H1 (cell line): ENCODE measurements around the gene MTMR1. TPM values are rescaled to one million over a fixed set of nuclear protein-coding genes. Genes with fewer than 3 reads are reported as not detected.

Experiments
- CTCF ChIA-PET: fragments of 300-600 bp; sonication (Branson Sonifier 250); formaldehyde crosslinking; loops from one replicate; lab custom pipeline; 2021; ENCODE audit not compliant: partially characterized antibody; lab: Charles Lee
- POLR2A ChIA-PET: fragments of 300-600 bp; sonication (Branson Sonifier 250); formaldehyde crosslinking; loops from one replicate; lab custom pipeline; 2021; ENCODE audit warnings: inconsistent platforms; ENCODE audit not compliant: partially characterized antibody; lab: Charles Lee
- DNase-seq, 2 experiments: peaks; one replicate each; pipeline versions ENCODE4 v3.0.0 to v3.0.0-alpha.2; 2010 to 2022; ENCODE audit warnings: low spot score in 2 of 2, low read depth in 1 of 2, mixed read lengths in 1 of 2
- FAIRE-seq: peaks from 2 replicates; lab custom pipeline; 2011; peaks lifted over from hg19 to GRCh38; lab: Jason Lieb, UNC
- H2AFZ ChIP-seq: 2 replicates; pipeline ENCODE4 v1.8.1; 2012; ENCODE audit warnings: low read length, inconsistent platforms
- H2AK5ac ChIP-seq: 2 replicates; pipeline ENCODE4 v1.6.1; 2013; ENCODE audit warnings: low read depth, low read length
- H2BK120ac ChIP-seq: replicated peaks from 2 replicates; pipeline ENCODE3; 2013; ENCODE audit warnings: low read depth, low read length, inconsistent platforms
- H2BK12ac ChIP-seq: 2 replicates; pipeline ENCODE4 v1.6.1; 2013; ENCODE audit warnings: low read depth, low read length
- H2BK15ac ChIP-seq: 2 replicates; pipeline ENCODE4 v1.6.1; 2013; ENCODE audit warnings: low read length
- H2BK20ac ChIP-seq: 2 replicates; pipeline ENCODE4 v1.6.1; 2013; ENCODE audit warnings: low read length
- H2BK5ac ChIP-seq: 2 replicates; pipeline ENCODE4 v1.6.1; 2013; ENCODE audit warnings: low read depth, low read length
- H3K14ac ChIP-seq: 2 replicates; pipeline ENCODE4 v1.6.1; 2013; ENCODE audit warnings: inconsistent platforms; ENCODE audit not compliant: insufficient read length
- H3K18ac ChIP-seq: 2 replicates; pipeline ENCODE4 v1.6.1; 2013; ENCODE audit warnings: low read length; ENCODE audit errors: extremely low read depth
- H3K23ac ChIP-seq: 2 replicates; pipeline ENCODE4 v1.6.1; 2013; ENCODE audit warnings: inconsistent platforms; ENCODE audit not compliant: insufficient read length
- H3K23me2 ChIP-seq: 2 replicates; pipeline ENCODE4 v1.6.1; 2013; ENCODE audit warnings: low read depth, low read length
- H3K27ac ChIP-seq: 2 replicates; pipeline ENCODE4 v1.6.1; 2011; ENCODE audit warnings: low read depth, low read length, inconsistent platforms
- H3K27me3 ChIP-seq, 4 experiments: replicated peaks in 1 of 4; 1 replicate in 1 of 4; 2 replicates in 3 of 4; pipeline versions ENCODE4 v1.6.1 to v1.8.1; 2011 to 2013; ENCODE audit warnings: low read length in 3 of 4, mild to moderate bottlenecking in 3 of 4, inconsistent platforms in 2 of 4, mixed read lengths in 2 of 4, moderate library complexity in 1 of 4; ENCODE audit not compliant: control insufficient read depth in 3 of 4, insufficient read depth in 3 of 4; ENCODE audit errors: extremely low read depth in 1 of 4
- H3K36me3 ChIP-seq, 4 experiments: 2 replicates each; pipeline versions ENCODE4 v1.6.1 to v1.8.1; 2011 to 2013; ENCODE audit warnings: mild to moderate bottlenecking in 4 of 4, low read length in 3 of 4, moderate library complexity in 2 of 4, control low read depth in 1 of 4, inconsistent platforms in 1 of 4; ENCODE audit not compliant: insufficient read depth in 4 of 4, control insufficient read depth in 2 of 4
- H3K4ac ChIP-seq: replicated peaks from 2 replicates; pipeline ENCODE3; 2013; ENCODE audit warnings: low read length, low read depth, mixed read lengths, inconsistent platforms; ENCODE audit not compliant: insufficient read length
- H3K4me1 ChIP-seq, 4 experiments: replicated peaks in 1 of 4; 1 replicate in 1 of 4; 2 replicates in 3 of 4; pipeline versions ENCODE4 v1.6.1 to v1.8.1; 2011 to 2013; ENCODE audit warnings: low read length in 3 of 4, inconsistent platforms in 2 of 4, mixed read lengths in 1 of 4; ENCODE audit not compliant: insufficient read depth in 4 of 4, control insufficient read depth in 3 of 4
- H3K4me2 ChIP-seq, 2 experiments: 2 replicates each; pipeline versions ENCODE4 v1.6.1 to v1.8.1; 2011 to 2013; ENCODE audit warnings: low read depth in 2 of 2, low read length in 2 of 2, control low read depth in 1 of 2, inconsistent platforms in 1 of 2, mild to moderate bottlenecking in 1 of 2; ENCODE audit not compliant: insufficient read depth in 1 of 2
- H3K4me3 ChIP-seq, 4 experiments: fragments of 200-600, 300-600 bp in 1 of 4; sonication (generic), shearing (Covaris generic), sonication (Bioruptor Twin) in 1 of 4; 2 replicates each; pipeline versions ENCODE4 v1.5.1 to v1.8.1; 2011 to 2016; ENCODE audit warnings: low read length in 4 of 4, low read depth in 3 of 4, control low read depth in 2 of 4, inconsistent platforms in 2 of 4, mild to moderate bottlenecking in 2 of 4, mixed read lengths in 1 of 4, moderate library complexity in 1 of 4; ENCODE audit not compliant: insufficient read depth in 2 of 4; ENCODE audit errors: extremely low read depth in 1 of 4
- H3K56ac ChIP-seq: replicated peaks from 2 replicates; pipeline ENCODE3; 2013; ENCODE audit warnings: low read depth, mild to moderate bottlenecking, mixed read lengths, low read length, inconsistent platforms; ENCODE audit not compliant: insufficient read length
- H3K79me1 ChIP-seq: 2 replicates; pipeline ENCODE4 v1.6.1; 2013; ENCODE audit warnings: low read depth, low read length, control low read depth
- H3K79me2 ChIP-seq, 2 experiments: 2 replicates each; pipeline versions ENCODE4 v1.6.1 to v1.8.1; 2012 to 2013; ENCODE audit warnings: low read length in 2 of 2, mild to moderate bottlenecking in 2 of 2, inconsistent platforms in 1 of 2; ENCODE audit not compliant: insufficient read depth in 2 of 2, control insufficient read depth in 1 of 2
- H3K9ac ChIP-seq, 4 experiments: replicated peaks in 1 of 4; 1 replicate in 1 of 4; 2 replicates in 3 of 4; pipeline versions ENCODE4 v1.6.1 to v1.8.1; 2011 to 2013; ENCODE audit warnings: low read depth in 3 of 4, low read length in 3 of 4, control low read depth in 2 of 4, mild to moderate bottlenecking in 2 of 4, moderate library complexity in 2 of 4, inconsistent platforms in 1 of 4; ENCODE audit errors: extremely low read depth in 1 of 4
- H3K9me3 ChIP-seq, 2 experiments: 2 replicates each; pipeline versions ENCODE4 v1.6.1 to v1.8.1; 2012 to 2013; ENCODE audit warnings: mild to moderate bottlenecking in 2 of 2, moderate library complexity in 2 of 2, control low read depth in 1 of 2, inconsistent platforms in 1 of 2, low read depth in 1 of 2, low read length in 1 of 2, mixed read lengths in 1 of 2; ENCODE audit not compliant: insufficient read depth in 2 of 2
- H4K20me1 ChIP-seq, 2 experiments: replicated peaks in 1 of 2; 2 replicates each; pipeline versions ENCODE3 to v1.8.1; 2011 to 2013; ENCODE audit warnings: inconsistent platforms in 2 of 2, low read length in 2 of 2, mild to moderate bottlenecking in 1 of 2; ENCODE audit not compliant: insufficient read depth in 2 of 2, control insufficient read depth in 1 of 2
- H4K5ac ChIP-seq: 2 replicates; pipeline ENCODE4 v1.6.1; 2013; ENCODE audit warnings: low read length, low read depth, mixed read lengths, inconsistent platforms; ENCODE audit not compliant: insufficient read length
- H4K8ac ChIP-seq: 2 replicates; pipeline ENCODE4 v1.8.0; 2013; ENCODE audit warnings: mild to moderate bottlenecking, moderate library complexity, low read length, inconsistent platforms; ENCODE audit not compliant: insufficient read depth; ENCODE audit errors: extremely low read depth
- H4K91ac ChIP-seq: replicated peaks from 2 replicates; pipeline ENCODE3; 2013; ENCODE audit warnings: low read length, mixed read lengths, inconsistent platforms; ENCODE audit not compliant: insufficient read length
- CHD2 ChIP-seq: IDR thresholded peaks from 2 replicates; pipeline ENCODE4 v1.6.1; 2012; ENCODE audit warnings: low read length, improper control_type of control experiment
- FOSL1 ChIP-seq: IDR thresholded peaks from 2 replicates; pipeline ENCODE4 v1.6.1; 2011; ENCODE audit warnings: mild to moderate bottlenecking, low read depth, low read length, moderate library complexity; ENCODE audit not compliant: insufficient read depth
- JUN ChIP-seq: IDR thresholded peaks from 2 replicates; pipeline ENCODE4 v1.6.1; 2011; ENCODE audit warnings: low read depth, mild to moderate bottlenecking, improper control_type of control experiment, low read length
- WGBS, 2 experiments: shearing (Covaris generic) in 1 of 2; methylation state at CpG; one replicate each; pipeline versions ENCODE4 v1.1.6 to v1.1.7; 2013 to 2015; ENCODE audit warnings: low lambda C conversion rate in 2 of 2, mixed read lengths in 2 of 2, inconsistent platforms in 1 of 2, low coverage in 1 of 2, missing lambda C conversion rate in 1 of 2; ENCODE audit not compliant: insufficient replicate concordance in 2 of 2, insufficient coverage in 1 of 2, insufficient read length in 1 of 2; ENCODE audit errors: extremely low coverage in 1 of 2, missing lambda C conversion rate in 1 of 2; 5-methylcytosine and 5-hydroxymethylcytosine counted together
- polyA plus RNA-seq, 7 experiments: library from polyadenylated mRNA; depleted of rRNA in 3 of 7; stranded (reverse) in 5 of 7; unstranded in 2 of 7; fragments of >200 nt in 5 of 7; fragments of 200-250 nt in 2 of 7; gene quantifications; 1 replicate in 5 of 7; 2 replicates in 1 of 7; 4 replicates in 1 of 7; pipeline versions ENCODE4 v1.2.1 to v1.2.3, GENCODE V29; 2011 to 2013; ENCODE audit warnings: missing spikeins in 2 of 7, mixed read lengths in 2 of 7
- total RNA-seq: library from RNA; stranded (reverse); fragmentation: NEBNext Ultra II Directional; extraction: Animal tissue kit (Norgen Biotek cat#: 25700); gene quantifications from 2 replicates; pipeline ENCODE4 v1.2.1, GENCODE V29; 2021

Gene MTMR1
- total and polyA plus RNA-seq, 2 of the 8 experiments (the other 6 are each of a cell fraction or from before 2014, with no cell fraction given), result 15.1 to 23.8 TPM

DNA sequence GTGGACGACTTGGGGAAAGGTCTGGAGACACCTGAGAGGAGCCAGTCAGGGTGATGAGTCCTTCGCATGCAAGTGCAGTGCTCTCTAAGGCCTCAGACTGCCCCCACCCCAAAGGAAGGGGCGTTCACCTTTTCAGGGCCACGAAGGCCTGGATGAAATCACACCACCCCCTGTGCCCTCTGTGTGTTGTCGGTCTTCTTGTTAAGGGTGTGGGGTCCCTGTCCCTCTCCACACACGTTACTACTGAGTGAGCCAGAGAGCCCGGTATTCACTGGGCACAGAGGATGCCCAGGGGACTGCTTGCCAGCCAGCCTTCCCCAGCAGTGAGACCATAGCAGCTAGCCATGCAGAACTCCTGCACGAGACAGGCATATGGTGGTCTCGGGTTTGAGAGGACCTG lies 72.0 kb downstream of the MTMR1 start:
- no peak overlapping the region for H3K9ac ChIP-seq
- H4K5ac ChIP-seq, result no peak overlapping the region
- no peak overlapping the region for H3K18ac ChIP-seq
- no peak overlapping the region for H2BK15ac ChIP-seq
- H2BK12ac ChIP-seq, result no peak overlapping the region
- H3K4ac ChIP-seq, result no peak overlapping the region
- no peak overlapping the region for H3K4me3 ChIP-seq
- H3K56ac ChIP-seq, result no peak overlapping the region
- ChIA-PET POLR2A (no interaction called here), CTCF (interaction anchor here (1.3 to 2.7 kb wide), 3 partner anchors 12 to 317 kb away, joined by 3 to 18 read pairs (median 4); no protein-coding TSS in a partner anchor)
- no peak overlapping the region for H3K4me2 ChIP-seq
- H2BK20ac ChIP-seq, result no peak overlapping the region
- no peak overlapping the region for H2BK5ac ChIP-seq
- H4K20me1 ChIP-seq, result peaks cover 0 to 2% of the 10 kb centered on the region in 2 experiments
- H3K9me3 ChIP-seq, result no peaks in the 10 kb centered on the region
- no peak overlapping the region for H2BK120ac ChIP-seq
- no peaks in the 10 kb centered on the region for H3K79me2 ChIP-seq
- no peak overlapping the region for H3K14ac ChIP-seq
- H3K23ac ChIP-seq, result no peak overlapping the region
- 100% methylated on average over 3 of the region's 9 CpGs; no CpG with 5 or more reads in 1 of the 2 experiments for WGBS, 2 experiments
- DNase-seq (no peak), FAIRE-seq (no peak)
- peaks cover 0 to 12% (median 3%) of the 10 kb centered on the region in 4 experiments; a peak in 4 of 7 replicates for H3K4me1 ChIP-seq
- no peak overlapping the region for H2AFZ ChIP-seq
- no peaks in the 10 kb centered on the region for H3K27me3 ChIP-seq
- no peak overlapping the region for H2AK5ac ChIP-seq
- TF ChIP-seq JUN (no peak), FOSL1 (no peak), CHD2 (no peak)
- H3K27ac ChIP-seq, result no peak overlapping the region
- H4K91ac ChIP-seq, result no peak overlapping the region
- no peak overlapping the region for H4K8ac ChIP-seq
- H3K23me2 ChIP-seq, result no peaks in the 10 kb centered on the region
- H3K36me3 ChIP-seq, result peaks cover 0 to 9% (median 0%) of the 10 kb centered on the region in 4 experiments; a peak in 1 of 8 replicates
- H3K79me1 ChIP-seq, result no peaks in the 10 kb centered on the region
